Upper lobe of left lung (tissue), 4 donors: ENCODE results near the gene ATF6.

Experiments used
- EP300 ChIP-seq, 4 donors: sonication (generic); formaldehyde crosslinking; IDR thresholded peaks; one replicate each; pipeline ENCODE4 v1.5.1; 2017; ENCODE audit warnings: antibody characterized with exemption in 4 of 4, control low read depth in 2 of 4
- TF ChIP-seq, protein P1 (sequence below), 6 experiments: fragments of 450-650 bp in 4 of 6; fragments of 200-600 bp in 2 of 6; sonication (generic) in 2 of 6; IDR thresholded peaks; one replicate each; pipeline ENCODE4 v1.5.1; 2016 to 2019; ENCODE audit warnings: antibody characterized with exemption in 6 of 6

DNA sequence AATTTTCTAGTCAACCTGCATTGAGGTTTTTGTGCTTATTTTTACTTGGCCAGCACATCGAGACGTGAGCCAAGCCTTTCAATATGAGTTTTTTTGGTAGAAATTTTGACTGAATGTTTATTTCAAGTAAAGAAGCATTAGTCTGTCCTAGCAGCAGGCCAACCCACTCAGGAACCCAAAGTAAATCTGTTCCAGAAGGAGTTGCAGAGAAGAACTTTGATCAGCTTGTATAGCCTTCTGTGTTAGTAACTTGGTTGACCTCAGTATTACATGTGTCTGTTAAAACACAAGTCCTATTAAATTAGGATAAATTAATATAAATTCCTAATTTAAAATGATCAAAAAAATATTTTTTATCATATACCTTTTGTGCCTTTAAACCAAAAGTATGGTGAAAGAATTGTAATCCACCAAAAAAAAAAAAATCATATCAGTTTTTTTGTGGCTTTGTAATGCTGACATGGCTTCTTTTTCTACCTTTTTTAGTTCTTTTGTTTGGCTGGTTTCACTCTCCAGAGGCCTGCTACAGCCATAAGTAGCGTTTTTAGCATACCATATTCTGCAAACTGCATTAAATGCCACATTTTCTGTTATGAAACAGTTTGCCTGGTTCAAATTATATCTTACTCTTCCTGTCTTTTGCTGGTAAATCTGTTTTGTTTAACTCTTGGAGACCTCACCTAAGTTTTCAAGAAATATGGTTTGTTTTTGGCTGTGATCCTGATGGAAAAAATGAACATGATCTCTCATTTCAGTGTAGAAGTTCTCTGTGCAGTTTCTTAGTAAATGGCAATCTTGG lies 39.5 kb downstream of the ATF6 start:
- TF ChIP-seq, protein P1, sequence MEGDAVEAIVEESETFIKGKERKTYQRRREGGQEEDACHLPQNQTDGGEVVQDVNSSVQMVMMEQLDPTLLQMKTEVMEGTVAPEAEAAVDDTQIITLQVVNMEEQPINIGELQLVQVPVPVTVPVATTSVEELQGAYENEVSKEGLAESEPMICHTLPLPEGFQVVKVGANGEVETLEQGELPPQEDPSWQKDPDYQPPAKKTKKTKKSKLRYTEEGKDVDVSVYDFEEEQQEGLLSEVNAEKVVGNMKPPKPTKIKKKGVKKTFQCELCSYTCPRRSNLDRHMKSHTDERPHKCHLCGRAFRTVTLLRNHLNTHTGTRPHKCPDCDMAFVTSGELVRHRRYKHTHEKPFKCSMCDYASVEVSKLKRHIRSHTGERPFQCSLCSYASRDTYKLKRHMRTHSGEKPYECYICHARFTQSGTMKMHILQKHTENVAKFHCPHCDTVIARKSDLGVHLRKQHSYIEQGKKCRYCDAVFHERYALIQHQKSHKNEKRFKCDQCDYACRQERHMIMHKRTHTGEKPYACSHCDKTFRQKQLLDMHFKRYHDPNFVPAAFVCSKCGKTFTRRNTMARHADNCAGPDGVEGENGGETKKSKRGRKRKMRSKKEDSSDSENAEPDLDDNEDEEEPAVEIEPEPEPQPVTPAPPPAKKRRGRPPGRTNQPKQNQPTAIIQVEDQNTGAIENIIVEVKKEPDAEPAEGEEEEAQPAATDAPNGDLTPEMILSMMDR (IDR thresholded peaks at IDR 0.05), result no peak
- TF ChIP-seq EP300 (IDR thresholded peaks at IDR 0.05), result no peak
